GM08714 (cell line): ENCODE data around the gene BMI1.

Experiments
- H3K4me3 ChIP-seq: fragments of 200-500 bp; sonication (Bioruptor generic); 2 replicates; pipeline ENCODE4 v1.5.1; 2014; ENCODE audit warnings: mild to moderate bottlenecking, low read length, inconsistent platforms
- ZNF274 ChIP-seq: IDR thresholded peaks from 2 replicates; pipeline ENCODE4 v1.6.1; 2012; ENCODE audit warnings: mild to moderate bottlenecking, low read depth, low read length

BMI1 gene

DNA sequence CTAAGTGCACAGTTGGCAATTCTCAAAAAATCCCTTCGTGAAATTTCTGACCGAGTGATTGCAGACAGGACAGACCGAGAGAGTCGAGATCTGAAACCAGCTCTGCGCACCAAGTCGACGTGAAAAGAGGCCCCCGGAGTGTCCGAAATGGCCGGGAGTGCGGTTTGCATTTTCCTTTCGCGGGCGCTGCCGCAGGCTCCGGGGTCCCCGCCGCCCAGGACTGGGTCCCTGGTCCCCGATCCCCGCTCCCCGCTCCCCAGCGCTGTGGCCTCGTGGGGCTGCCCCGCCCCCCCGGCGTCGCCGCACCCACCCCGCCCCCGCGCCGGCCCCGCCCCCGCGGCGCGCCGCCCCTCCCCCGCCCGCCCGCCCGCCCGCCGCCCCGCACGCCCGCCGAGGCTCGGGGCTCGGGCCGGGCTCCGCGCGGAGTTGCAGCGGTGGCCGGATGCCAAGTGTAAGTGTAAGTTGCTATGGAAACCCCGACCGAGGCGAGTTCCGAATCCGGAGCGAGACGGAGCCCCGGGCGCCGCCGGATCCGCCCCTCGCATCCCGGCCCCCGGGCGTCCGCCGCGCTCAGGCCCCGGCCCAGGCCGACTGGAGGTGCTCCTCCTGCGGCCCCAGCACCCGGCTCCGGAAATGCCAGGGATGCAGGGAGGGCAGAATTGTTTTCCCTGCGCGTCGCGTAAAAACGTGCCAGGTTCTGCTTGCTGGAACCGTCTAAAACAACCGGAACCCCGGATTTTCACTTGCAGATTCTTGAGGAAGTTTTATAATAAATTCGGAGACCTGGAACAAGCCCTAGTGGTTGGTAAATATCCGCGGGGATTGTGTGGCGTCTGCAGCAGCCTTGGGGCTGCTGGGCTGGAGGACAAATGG is 4.6 kb downstream of the BMI1 start:
- H3K4me3 ChIP-seq: peak overlapping the region; percentile 72
- no peak for TF ChIP-seq ZNF274

DNA sequence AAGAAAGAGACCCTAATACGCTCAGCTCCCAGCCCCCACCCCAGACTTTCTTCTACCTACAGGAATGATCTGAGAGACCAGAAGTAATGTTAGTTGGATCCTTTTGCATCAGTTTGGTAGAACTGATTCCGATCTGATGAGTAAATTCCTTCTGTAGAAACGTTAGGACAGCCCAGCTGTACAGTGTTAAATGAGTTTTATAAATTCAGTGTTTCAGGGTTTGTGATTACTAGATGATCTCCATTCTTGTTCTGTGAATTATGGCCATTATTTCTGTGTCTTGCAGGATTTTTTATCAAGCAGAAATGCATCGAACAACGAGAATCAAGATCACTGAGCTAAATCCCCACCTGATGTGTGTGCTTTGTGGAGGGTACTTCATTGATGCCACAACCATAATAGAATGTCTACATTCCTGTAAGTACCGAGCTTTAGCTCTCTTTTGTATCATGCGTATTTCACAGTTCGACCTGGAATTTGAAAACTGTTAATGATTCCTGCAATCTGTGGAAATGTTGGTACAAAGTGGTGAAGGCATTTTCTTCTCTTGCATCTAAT is 5.3 kb downstream of the BMI1 start:
- peak overlapping the region; percentile 72 for H3K4me3 ChIP-seq
- no peak for TF ChIP-seq ZNF274

DNA sequence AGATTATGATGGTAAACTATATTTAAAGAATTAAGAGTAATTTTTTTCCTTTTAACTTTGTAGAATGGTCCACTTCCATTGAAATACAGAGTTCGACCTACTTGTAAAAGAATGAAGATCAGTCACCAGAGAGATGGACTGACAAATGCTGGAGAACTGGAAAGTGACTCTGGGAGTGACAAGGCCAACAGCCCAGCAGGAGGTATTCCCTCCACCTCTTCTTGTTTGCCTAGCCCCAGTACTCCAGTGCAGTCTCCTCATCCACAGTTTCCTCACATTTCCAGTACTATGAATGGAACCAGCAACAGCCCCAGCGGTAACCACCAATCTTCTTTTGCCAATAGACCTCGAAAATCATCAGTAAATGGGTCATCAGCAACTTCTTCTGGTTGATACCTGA is 8.3 kb downstream of the BMI1 start:
- H3K4me3 ChIP-seq: no peak overlapping the region
- TF ChIP-seq ZNF274: no peak

DNA sequence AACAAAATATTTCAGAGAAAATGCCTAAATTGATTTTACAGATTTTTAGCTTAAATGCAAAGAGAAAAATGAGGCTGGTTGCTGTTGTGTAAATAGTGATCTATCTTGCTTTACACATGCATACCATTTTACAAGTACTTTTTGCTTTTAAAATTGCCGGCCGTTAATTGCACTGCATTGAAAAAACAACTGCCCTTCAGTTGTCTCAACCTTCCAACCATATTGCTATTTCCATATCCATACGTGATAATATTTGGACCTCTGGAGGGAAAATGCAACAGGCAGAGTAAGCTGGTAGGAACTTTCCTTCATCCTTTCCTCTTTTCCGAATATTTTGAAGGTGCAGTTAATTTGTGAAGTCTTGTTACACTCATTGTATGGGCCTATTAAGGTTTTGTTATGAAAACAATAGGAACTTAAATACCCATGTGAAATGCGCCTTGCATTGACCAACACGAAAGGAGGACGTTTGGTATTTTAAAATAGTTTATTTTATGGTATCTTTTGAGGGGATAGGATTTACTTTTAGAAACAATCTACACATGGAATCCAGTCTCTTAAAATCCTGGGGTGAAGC is 11.3 kb downstream of the BMI1 start:
- no peak overlapping the region for H3K4me3 ChIP-seq
- TF ChIP-seq ZNF274: no peak

DNA sequence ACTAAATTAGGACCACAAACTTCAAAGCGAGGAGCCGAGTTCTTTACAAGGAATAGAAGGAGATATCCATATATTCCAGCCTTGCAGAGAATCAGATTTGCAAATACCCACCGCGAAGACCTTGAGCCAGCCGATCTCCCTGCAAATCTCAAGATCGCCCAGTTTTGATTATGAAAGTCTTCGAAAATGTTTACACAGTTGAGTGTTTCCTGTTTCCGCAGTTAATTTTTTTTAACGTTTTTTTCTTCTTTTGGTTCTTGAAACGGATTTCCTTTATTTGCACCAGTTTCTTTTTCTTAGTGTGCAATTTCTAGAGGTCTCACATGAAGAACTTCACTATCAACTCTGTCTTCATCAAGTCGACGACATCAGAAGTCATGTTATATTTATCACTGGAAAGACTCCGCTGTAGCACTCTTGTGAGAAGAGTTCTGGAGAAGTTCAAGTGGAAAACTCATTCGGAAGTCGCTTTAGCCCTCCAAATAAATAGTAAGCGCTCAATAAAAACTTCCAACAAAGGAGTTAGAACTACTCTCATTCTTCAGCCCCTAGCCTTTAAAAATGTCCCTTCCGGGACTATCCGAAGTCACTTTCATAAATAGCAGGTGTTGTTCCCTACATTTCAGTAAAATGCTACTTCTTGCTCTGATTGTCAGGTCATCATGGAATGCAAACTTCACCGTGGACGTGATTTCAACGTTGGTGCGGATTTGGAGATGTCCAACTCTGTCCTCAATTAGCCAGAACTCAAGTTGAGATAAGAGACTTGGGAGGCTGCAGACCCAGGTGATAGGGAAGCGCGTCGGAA is 12.5 kb downstream of the BMI1 start:
- peak overlapping the region; percentile 54; the same call in 1 of the 2 replicates for H3K4me3 ChIP-seq
- no peak for TF ChIP-seq ZNF274

DNA sequence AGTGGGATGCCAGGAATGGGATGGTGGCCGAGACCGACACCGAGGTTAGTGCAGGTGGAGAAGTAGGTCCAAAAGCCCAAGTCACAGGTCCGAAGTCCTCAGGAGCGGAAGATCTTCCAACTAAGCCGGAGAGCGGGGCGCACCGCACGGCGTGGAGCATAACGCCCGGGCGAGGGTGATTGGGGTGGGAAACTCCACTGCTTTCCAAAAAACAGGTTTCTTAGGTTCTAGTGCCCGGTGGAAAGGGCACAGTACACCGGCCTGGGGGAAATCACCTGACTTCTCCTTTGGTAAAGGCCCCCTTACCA is 13.0 kb downstream of the BMI1 start:
- H3K4me3 ChIP-seq: no peak overlapping the region; the same call in 1 of the 2 replicates
- TF ChIP-seq ZNF274: no peak

DNA sequence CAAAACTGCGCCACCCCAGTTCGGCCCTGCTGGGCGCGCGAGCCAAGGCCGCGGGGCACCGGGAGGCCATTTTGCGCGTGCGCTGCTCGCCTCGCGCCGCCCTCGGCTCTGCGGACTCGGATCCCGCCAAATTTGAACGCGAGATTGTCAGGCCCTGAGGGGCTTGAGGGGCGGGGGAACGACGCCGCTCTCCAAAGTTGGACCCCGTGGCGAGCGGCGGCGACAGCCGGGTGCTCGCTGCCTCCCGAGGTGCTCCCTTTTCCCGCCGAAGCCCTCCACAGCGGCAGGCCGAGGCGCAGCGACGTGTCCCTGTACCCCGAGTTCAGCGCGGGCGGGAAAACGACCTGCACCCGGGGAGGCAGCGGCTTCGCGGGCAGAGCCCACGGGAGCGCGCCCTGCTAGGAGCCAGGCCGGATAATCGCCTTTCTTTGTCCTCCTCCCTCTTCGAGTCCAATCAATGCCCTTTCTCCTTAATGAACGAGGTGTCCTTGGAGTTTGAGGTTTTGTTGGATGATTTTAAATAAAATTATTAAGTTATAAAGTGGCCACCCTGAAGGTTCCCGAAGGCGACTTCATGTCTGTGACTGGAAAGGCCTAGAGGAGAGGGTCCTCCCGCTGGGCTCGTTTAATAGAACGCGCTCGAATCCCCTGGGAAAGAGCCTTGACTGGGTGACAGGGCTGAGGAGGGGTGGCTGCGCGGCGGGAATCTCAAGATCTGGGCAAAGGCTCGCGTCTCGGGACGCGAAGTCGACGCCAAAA is 13.7 kb downstream of the BMI1 start:
- no peak for TF ChIP-seq ZNF274
- H3K4me3 ChIP-seq: peak overlapping the region; percentile 23; the same call in 1 of the 2 replicates

DNA sequence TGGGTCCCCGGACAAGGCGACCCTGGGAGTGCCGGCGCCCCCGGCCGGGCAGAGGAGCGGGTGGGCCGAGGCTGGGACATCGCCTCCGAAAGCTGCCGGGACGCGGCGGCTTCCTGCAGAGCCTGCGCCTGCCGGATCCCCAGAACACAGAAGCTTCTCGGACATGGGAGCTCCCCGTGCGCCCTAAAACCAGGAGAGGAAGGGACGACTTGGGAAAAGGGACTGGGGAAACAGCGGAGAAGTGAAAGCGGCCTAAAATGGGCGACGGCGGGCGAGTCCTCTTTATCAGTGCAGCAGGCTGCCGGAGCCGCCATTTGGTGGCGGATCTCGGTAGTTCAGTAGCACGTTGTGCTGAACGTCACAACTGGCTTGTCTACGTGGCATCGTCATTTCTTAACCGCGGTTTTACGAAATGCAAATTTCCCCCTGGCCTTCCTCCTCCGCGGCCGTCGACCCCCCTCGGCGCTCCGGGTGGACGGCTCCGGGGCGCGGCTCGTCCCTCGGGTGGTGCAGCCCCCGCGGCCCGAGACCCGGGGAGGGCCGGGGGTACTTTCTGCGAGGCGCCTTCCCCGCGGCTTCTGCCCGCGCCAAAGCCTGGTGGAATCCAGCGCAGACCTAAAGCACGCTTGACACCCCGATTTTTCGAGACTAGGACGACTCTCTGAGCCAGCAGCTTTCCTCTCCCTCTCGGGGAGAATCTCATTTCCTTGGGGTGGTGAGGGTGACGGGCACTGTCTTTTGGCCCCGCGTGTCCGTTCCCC is 14.5 kb downstream of the BMI1 start:
- no peak for TF ChIP-seq ZNF274
- peak overlapping the region; percentile 23; the same call in 1 of the 2 replicates for H3K4me3 ChIP-seq

DNA sequence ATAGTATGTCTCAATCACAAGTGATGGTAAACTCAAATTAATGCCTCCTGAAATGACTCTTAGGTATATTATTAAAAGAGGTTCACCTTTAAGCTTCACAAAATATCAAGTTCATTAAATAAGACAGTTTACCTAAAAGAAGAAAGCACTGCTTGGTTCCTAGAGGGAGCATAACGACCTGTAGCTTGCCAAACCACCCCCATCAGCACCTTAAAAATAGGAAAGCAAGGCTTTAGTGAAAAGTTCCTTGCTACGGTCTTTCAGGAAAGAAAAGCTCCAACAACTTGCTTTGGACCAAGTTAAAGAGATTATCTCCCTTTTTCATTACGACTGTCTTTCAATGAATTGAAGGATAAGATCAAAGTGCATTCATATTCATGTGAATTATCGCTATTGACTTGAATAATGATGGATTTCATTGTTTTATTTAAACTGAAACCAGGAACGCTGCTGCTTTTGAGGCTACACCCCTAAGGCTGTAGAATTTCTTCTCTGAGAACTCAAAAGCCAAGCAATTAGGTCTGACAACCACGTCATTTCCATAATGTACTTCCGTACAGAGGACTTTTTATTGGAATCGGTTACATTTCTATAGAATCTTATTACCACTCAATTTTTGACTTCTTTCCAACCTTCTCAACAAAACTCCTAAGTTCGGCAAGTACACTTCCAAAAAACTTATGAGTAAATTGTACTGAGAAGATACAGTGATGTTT is 17.4 kb downstream of the BMI1 start:
- no peak overlapping the region for H3K4me3 ChIP-seq
- TF ChIP-seq ZNF274: no peak

DNA sequence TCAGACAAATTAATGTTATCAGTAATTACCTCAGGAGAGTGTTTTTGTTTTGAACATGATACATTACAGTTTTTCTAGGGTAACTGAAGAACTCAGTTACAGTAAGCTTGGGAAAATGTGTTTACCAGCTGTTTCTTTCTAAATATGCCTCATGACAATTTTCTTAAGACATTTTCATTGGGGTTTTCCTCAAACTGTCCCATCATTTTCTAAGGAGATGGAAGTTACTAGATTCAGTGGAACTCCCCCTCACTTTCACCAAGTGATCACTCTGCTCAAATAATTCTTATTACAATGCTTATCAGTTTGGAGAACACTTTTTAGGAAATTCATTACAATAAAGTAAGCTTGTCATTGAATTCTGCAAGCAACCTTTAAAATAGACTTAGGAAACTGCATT is 18.0 kb downstream of the BMI1 start:
- H3K4me3 ChIP-seq: no peak overlapping the region
- no peak for TF ChIP-seq ZNF274

DNA sequence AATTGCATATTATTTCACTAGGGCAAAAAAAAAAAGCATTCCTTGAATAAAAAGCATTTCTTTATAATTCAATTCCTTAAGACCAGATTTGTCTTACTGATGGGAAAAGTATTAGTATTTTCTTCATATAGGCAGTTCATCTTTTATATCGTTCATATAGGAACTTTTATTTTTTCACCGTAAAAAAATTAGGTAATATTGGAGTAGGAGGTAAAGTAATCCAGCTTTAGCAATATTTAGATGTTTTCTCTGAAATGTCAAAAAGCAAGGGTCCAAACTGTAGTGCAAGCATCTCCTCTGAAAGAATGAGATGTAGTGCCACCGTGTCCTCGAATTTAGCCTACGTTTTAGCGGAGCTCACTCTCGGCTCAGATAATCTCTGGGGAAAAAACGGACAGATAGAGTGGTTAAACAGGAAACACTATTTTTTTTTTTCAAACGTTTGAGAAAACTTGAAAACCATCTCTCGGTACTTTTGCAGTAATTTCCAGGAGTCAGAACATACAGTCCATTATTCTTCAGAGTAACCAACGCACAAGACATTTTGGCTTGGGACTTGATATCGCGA is 18.9 kb downstream of the BMI1 start:
- peak overlapping the region; percentile 64 for H3K4me3 ChIP-seq
- TF ChIP-seq ZNF274: no peak
